Coronary artery (tissue), 2 donors: ENCODE measurements around the gene RAB12.

Experiments used
- DNase-seq: peaks from one replicate; pipeline ENCODE4 v3.0.0-alpha.2; 2017; ENCODE audit warnings: low spot score
- H3K27ac ChIP-seq, 2 donors: fragments of 200-600 bp; sonication (generic); one replicate each; pipeline ENCODE4 v1.5.1; 2016 to 2019
- H3K4me3 ChIP-seq: fragments of 200-600 bp; sonication (generic); 2 replicates; pipeline ENCODE4 v1.5.1; 2016; ENCODE audit warnings: mild to moderate bottlenecking, moderate library complexity
- TF ChIP-seq, protein P1 (sequence below): fragments of 200-600 bp; sonication (generic); IDR thresholded peaks from one replicate; pipeline ENCODE4 v1.5.1; 2019; ENCODE audit warnings: antibody characterized with exemption

Gene RAB12

DNA sequence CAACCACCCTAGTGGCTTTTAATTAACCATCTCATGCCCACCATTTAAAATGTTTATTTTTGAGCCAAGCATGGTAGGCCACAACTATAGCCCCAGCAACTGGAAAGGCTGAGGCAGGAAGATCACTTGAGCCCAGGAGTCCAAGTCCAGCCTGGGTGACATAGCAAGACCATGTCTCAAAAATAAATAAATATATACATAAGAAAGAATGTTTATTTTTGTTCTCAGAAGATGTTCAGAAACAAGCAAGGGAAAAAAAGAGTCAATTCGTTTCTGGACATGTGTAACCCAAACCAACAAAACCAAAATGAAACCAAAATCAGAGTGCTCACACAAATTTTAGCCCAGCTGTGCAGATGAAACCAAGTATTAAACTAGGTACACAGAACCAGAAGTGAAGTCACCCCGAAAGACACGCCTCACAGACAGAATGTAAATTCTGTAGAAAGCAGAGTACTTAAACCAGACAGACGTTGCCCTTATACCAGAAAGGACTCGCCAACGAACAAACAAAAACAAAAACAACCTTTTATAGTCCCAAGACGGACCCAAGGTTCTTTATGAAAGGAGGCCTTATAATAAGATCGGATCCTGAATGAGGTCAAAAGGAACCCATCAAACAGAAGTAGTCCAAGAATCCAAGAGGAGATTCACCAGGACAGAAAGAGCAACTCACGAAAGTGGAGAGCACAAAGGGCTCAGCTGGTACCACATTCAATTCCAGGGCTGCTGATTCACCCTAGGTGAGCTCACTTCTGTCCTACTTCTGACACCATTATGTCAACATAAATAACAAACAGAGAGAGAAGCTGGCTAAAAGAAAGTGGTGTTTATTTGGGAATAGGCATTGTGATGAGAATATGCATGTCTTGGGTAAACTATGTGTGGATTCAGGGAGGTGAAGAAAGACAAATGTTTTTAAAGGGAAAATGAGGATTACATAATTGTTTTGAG lies 64.3 kb downstream of the RAB12 start:
- no peak for DNase-seq
- TF ChIP-seq, protein P1, sequence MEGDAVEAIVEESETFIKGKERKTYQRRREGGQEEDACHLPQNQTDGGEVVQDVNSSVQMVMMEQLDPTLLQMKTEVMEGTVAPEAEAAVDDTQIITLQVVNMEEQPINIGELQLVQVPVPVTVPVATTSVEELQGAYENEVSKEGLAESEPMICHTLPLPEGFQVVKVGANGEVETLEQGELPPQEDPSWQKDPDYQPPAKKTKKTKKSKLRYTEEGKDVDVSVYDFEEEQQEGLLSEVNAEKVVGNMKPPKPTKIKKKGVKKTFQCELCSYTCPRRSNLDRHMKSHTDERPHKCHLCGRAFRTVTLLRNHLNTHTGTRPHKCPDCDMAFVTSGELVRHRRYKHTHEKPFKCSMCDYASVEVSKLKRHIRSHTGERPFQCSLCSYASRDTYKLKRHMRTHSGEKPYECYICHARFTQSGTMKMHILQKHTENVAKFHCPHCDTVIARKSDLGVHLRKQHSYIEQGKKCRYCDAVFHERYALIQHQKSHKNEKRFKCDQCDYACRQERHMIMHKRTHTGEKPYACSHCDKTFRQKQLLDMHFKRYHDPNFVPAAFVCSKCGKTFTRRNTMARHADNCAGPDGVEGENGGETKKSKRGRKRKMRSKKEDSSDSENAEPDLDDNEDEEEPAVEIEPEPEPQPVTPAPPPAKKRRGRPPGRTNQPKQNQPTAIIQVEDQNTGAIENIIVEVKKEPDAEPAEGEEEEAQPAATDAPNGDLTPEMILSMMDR = no peak
- no peak overlapping the region for H3K4me3 ChIP-seq
- no peak overlapping the region for H3K27ac ChIP-seq

DNA sequence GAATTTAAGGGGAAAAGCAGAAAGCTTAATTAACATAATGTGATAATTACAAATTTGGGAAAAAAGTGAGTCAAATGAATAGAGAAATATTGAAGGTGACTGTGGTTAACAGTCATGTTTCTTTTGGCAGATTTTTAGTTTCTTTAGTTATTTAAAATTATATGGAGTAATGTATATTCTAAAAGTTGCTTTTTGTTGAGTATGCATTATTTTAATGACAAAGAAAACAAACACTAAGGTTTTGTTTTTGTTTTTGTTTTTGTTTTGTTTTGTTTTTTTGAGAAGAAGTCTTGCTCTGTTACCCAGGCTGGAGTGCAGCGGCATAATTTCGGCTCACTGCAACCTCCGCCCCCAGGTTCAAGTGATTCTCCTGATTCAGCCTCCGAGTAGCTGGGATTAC lies 65.8 kb downstream of the RAB12 start:
- Histone ChIP-seq H3K27ac (no peak overlapping the region), H3K4me3 (no peak overlapping the region)
- TF ChIP-seq, protein P1 = no peak
- DNase-seq = no peak

DNA sequence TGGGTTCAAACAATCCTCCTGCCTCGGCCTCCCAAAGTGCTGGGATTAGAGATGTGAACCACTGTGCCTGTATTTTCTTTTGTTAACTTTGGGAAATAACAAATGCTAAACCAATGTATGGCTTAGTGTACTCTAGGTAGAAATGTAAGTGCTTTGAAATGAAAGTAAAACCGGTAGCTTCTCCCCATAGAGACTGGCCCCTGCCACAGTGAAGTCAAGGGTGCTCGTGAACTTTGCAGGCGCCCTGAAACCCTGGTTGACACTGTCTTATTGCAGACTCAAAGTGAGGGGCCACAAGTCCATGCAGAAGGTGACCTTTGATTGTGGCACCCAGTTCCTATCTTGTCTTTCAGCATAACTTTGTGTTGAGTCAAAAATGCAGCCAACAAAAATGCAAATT lies 72.0 kb downstream of the RAB12 start:
- Histone ChIP-seq H3K4me3 (no peak overlapping the region), H3K27ac (no peak overlapping the region)
- no peak for DNase-seq
- TF ChIP-seq, protein P1 = no peak

DNA sequence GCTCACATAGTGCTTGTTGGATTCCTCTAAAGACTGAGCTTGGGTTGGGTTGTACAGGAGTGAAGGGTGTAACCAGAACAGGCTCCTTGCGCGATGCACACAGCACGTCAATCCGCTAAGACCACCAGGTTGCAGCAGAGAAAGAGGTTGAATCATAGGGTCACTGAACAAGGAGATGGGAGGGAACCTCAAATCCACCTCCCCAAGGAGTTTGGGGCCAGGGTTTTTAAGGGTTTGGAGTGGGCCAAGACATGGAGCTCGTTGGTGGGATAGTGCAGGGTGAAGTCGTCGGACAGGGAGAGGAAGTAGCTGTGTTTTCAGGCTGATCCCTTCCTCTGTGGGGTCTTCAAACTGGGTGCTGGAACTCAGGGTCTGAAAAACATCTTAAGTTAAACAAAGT lies 75.3 kb downstream of the RAB12 start:
- TF ChIP-seq, protein P1 = no peak
- no peak for DNase-seq
- Histone ChIP-seq H3K27ac (no peak overlapping the region), H3K4me3 (no peak overlapping the region)

DNA sequence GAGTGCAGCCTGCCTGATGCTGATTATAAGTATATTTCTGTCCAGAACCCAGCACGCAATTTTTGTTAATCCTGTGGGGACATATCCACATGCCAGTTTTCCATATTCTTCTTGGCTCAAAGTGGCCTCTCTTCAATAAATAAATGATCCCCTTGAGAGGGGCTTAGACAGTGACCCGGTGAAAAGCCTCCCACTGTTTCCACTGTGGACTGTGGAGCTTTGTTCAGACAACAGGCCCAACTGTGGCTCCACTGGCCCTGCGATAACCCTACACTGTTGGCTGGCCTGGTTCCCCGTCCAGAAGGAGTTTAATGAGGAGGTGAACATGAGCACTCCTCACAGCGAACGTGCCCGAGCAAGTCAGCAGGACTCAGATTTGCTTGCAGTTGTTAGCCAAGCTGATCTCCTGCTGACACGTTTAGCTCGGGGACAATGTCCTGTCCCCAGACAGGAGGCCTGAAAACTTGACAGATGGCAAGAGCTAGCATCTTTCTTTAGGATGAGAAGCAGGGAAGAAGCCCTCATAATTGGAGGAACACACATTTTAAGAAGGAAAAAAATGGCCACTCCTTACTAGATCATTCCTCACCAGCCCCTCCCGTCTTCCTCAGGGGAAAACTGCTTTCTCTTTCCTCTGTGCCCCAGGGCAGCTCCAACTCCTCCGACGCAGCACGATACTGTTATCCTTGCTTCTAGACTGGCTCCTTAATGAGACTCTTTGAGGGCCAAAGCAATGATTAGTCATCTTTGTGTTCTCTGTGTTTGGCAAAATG lies 76.1 kb downstream of the RAB12 start:
- Histone ChIP-seq H3K27ac (no peak overlapping the region), H3K4me3 (no peak overlapping the region)
- no peak for DNase-seq
- TF ChIP-seq, protein P1 = no peak

DNA sequence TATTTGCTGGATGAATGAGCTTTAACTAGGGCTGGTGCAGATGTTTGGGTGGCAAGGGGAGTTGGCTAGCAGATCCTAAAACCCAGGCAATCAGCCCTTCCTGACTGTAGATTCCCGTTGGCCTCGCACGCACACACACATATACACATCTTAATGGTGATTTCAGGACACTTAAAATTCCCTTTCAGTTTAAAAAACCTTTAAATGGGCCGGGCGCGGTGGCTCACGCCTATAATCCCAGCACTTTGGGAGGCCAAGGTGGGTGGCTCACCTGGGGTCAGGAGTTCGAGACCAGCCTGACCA lies 76.6 kb downstream of the RAB12 start:
- no peak overlapping the region for H3K4me3 ChIP-seq
- TF ChIP-seq, protein P1 = no peak
- no peak overlapping the region for H3K27ac ChIP-seq
- DNase-seq = no peak
